ENCODE results near the gene CYTH1.

DNA sequence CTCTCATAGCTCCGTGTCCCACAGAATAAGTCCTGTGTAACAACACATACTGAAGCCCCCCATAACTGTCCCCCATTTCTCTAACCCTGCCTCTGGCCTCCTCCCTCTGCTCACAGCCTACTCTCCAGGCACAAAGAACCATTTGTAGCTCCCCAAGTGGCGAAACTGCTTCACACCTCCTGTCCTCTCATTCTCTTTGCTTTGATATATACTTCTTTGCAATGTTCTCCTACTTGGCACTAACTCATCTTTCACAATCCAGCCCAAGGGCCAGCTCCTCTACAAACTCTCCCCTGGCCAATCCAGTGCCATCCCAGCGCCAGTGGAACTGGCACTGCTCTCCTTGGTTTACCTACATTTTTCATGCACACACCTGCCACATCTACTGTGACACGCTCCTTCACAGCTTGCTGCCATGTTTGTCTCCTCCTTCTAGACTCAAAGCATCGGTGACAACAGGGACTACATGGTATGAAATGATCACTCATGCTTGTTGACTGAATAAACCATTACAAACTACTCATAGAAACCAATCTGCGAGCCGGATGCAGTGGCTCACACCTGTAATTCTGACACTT lies 12.8 kb downstream of the CYTH1 start:
- TF ChIP-seq, protein P1, sequence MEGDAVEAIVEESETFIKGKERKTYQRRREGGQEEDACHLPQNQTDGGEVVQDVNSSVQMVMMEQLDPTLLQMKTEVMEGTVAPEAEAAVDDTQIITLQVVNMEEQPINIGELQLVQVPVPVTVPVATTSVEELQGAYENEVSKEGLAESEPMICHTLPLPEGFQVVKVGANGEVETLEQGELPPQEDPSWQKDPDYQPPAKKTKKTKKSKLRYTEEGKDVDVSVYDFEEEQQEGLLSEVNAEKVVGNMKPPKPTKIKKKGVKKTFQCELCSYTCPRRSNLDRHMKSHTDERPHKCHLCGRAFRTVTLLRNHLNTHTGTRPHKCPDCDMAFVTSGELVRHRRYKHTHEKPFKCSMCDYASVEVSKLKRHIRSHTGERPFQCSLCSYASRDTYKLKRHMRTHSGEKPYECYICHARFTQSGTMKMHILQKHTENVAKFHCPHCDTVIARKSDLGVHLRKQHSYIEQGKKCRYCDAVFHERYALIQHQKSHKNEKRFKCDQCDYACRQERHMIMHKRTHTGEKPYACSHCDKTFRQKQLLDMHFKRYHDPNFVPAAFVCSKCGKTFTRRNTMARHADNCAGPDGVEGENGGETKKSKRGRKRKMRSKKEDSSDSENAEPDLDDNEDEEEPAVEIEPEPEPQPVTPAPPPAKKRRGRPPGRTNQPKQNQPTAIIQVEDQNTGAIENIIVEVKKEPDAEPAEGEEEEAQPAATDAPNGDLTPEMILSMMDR (IDR thresholded peaks at IDR 0.05; ENCODE audit: borderline replicate concordance, extremely low read depth, low read length, poor library complexity, severe bottlenecking): peak; percentile 25
- no peak for TF ChIP-seq EZH2 (IDR thresholded peaks at IDR 0.05; ENCODE audit: borderline replicate concordance, low read depth, low read length, severe bottlenecking)

All from DND-41 (cell line).